ENCODE data around the gene PCNT. TPM values are rescaled to one million over a fixed set of nuclear protein-coding genes. Genes with fewer than 3 reads are reported as not detected.
"Not testable (repeated sequence)": the region's sequence is repeated elsewhere in the genome, so short reads cannot be mapped to it uniquely, and the experiment has no call there.

Gene PCNT
- total RNA-seq, 2 experiments from 2014 or later: 54.4 to 55.5 TPM

- Histone ChIP-seq H3K27ac (ENCODE audit: low read depth in 1 of 2, low read length in 2 of 2) (no peak overlapping the region), H3K4me1 (ENCODE audit: insufficient read depth, low read length) (no peaks in the 10 kb centered on the region), H3K4me3 (ENCODE audit: low read length) (no peak overlapping the region), H3K9me3 (ENCODE audit: control insufficient read depth in 1 of 2, insufficient read depth in 1 of 2, low read length in 2 of 2) (no peaks in the 10 kb centered on the region), H3K36me3 (ENCODE audit: insufficient read depth, low read length) (peaks cover 36% of the 10 kb centered on the region), H3K27me3 (ENCODE audit: control insufficient read depth in 1 of 2, insufficient read depth in 2 of 2, low read length in 2 of 2) (no peaks in the 10 kb centered on the region)
- peak in 1 of 14 experiments; percentile 3 for DNase-seq
- TF ChIP-seq, protein P1, sequence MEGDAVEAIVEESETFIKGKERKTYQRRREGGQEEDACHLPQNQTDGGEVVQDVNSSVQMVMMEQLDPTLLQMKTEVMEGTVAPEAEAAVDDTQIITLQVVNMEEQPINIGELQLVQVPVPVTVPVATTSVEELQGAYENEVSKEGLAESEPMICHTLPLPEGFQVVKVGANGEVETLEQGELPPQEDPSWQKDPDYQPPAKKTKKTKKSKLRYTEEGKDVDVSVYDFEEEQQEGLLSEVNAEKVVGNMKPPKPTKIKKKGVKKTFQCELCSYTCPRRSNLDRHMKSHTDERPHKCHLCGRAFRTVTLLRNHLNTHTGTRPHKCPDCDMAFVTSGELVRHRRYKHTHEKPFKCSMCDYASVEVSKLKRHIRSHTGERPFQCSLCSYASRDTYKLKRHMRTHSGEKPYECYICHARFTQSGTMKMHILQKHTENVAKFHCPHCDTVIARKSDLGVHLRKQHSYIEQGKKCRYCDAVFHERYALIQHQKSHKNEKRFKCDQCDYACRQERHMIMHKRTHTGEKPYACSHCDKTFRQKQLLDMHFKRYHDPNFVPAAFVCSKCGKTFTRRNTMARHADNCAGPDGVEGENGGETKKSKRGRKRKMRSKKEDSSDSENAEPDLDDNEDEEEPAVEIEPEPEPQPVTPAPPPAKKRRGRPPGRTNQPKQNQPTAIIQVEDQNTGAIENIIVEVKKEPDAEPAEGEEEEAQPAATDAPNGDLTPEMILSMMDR (IDR thresholded peaks at IDR 0.05): no peak
- Mint-ChIP-seq H3K27ac (no peak overlapping the region), H3K4me3 (no peak overlapping the region), H3K36me3 (ENCODE audit: low read depth) (peaks cover 53% of the 10 kb centered on the region), H3K4me1 (ENCODE audit: low read depth) (no peaks in the 10 kb centered on the region), H3K27me3 (no peaks in the 10 kb centered on the region), H3K9me3 (no peaks in the 10 kb centered on the region)
- intact Hi-C loops (cut with DNase I, micrococcal nuclease): no loop called here
- ChIA-PET CTCF (no interaction called here), POLR2A (interaction anchor here (1.1 kb wide), 1 partner anchor 10 kb away, joined by 3 read pairs; no protein-coding TSS in a partner anchor)
- no peak for ATAC-seq (ENCODE audit: poor library complexity)
These were observed 78.5 kb downstream of the PCNT start for GRCh38 chr21:46402421-46402820.

DNA sequence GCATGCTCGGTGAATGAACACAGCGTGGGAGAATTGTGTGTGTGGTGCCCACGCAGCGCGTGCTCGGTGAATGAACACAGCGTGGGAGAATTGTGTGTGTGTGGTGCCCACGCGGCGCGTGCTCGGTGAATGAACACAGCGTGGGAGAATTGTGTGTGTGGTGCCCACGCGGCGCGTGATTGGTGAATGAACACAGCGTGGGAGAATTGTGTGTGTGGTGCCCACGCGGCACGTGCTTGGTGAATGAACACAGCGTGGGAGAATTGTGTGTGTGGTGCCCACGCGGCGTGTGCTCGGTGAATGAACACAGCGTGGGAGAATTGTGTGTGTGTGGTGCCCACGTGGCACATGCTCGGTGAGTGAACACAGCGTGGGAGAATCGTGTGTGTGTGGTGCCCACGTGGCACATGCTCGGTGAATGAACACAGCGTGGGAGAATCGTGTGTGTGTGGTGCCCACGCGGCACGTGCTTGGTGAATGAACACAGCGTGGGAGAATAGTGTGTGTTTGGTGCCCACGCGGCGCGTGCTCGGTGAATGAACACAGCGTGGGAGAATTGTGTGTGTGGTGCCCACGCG lies 79.4 kb downstream of the PCNT start:
- POLR2A ChIA-PET; DNase-seq; H3K27ac Mint-ChIP-seq; H3K9me3 ChIP-seq (ENCODE audit: control insufficient read depth in 1 of 2, insufficient read depth in 1 of 2, low read length in 2 of 2); H3K4me1 Mint-ChIP-seq (ENCODE audit: low read depth); H3K4me3 ChIP-seq (ENCODE audit: low read length); H3K9me3 Mint-ChIP-seq; intact Hi-C loops (cut with DNase I, micrococcal nuclease); ATAC-seq (ENCODE audit: poor library complexity); CTCF ChIA-PET; H3K27me3 ChIP-seq (ENCODE audit: control insufficient read depth in 1 of 2, insufficient read depth in 2 of 2, low read length in 2 of 2); H3K27me3 Mint-ChIP-seq; H3K4me3 Mint-ChIP-seq; H3K4me1 ChIP-seq (ENCODE audit: insufficient read depth, low read length); H3K27ac ChIP-seq (ENCODE audit: low read depth in 1 of 2, low read length in 2 of 2): not testable (repeated sequence)
- peaks cover 28% of the 10 kb centered on the region for H3K36me3 ChIP-seq (ENCODE audit: insufficient read depth, low read length)
- H3K36me3 Mint-ChIP-seq (ENCODE audit: low read depth): peaks cover 55% of the 10 kb centered on the region

GRCh38 chr21:46404306-46404705 lies 80.3 kb downstream of the PCNT start:
- H3K9me3 ChIP-seq (ENCODE audit: control insufficient read depth in 1 of 2, insufficient read depth in 1 of 2, low read length in 2 of 2): no peaks in the 10 kb centered on the region
- H3K4me1 ChIP-seq (ENCODE audit: insufficient read depth, low read length): no peaks in the 10 kb centered on the region
- no peak overlapping the region for H3K4me3 ChIP-seq (ENCODE audit: low read length)
- Mint-ChIP-seq H3K9me3 (no peaks in the 10 kb centered on the region), H3K4me1 (ENCODE audit: low read depth) (no peaks in the 10 kb centered on the region), H3K4me3 (no peak overlapping the region), H3K27ac (no peak overlapping the region), H3K27me3 (no peaks in the 10 kb centered on the region), H3K36me3 (ENCODE audit: low read depth) (peaks cover 50% of the 10 kb centered on the region)
- no peak overlapping the region for H3K27ac ChIP-seq (ENCODE audit: low read depth in 1 of 2, low read length in 2 of 2)
- ChIA-PET CTCF (no interaction called here), POLR2A (no interaction called here)
- H3K27me3 ChIP-seq (ENCODE audit: control insufficient read depth in 1 of 2, insufficient read depth in 2 of 2, low read length in 2 of 2): no peaks in the 10 kb centered on the region
- TF ChIP-seq, protein P1 (IDR thresholded peaks at IDR 0.05): no peak
- ATAC-seq (ENCODE audit: poor library complexity) (no peak), DNase-seq (no peak)
- intact Hi-C loops (cut with DNase I, micrococcal nuclease): no loop called here
- peaks cover 21% of the 10 kb centered on the region for H3K36me3 ChIP-seq (ENCODE audit: insufficient read depth, low read length)

- intact Hi-C loops (cut with DNase I, micrococcal nuclease): no loop called here
- H3K4me3 ChIP-seq (ENCODE audit: low read length): no peak overlapping the region
- no peak overlapping the region for H3K27ac ChIP-seq (ENCODE audit: low read depth in 1 of 2, low read length in 2 of 2)
- no peaks in the 10 kb centered on the region for H3K4me1 ChIP-seq (ENCODE audit: insufficient read depth, low read length)
- TF ChIP-seq, protein P1 (IDR thresholded peaks at IDR 0.05): no peak
- ATAC-seq (ENCODE audit: poor library complexity) (no peak), DNase-seq (no peak)
- peak overlapping the region; percentile 10 for H3K27ac Mint-ChIP-seq
- peaks cover 31% of the 10 kb centered on the region for H3K36me3 ChIP-seq (ENCODE audit: insufficient read depth, low read length)
- ChIA-PET CTCF (no interaction called here), POLR2A (no interaction called here)
- no peaks in the 10 kb centered on the region for H3K4me1 Mint-ChIP-seq (ENCODE audit: low read depth)
- H3K27me3 Mint-ChIP-seq: no peaks in the 10 kb centered on the region
- H3K27me3 ChIP-seq (ENCODE audit: control insufficient read depth in 1 of 2, insufficient read depth in 2 of 2, low read length in 2 of 2): no peaks in the 10 kb centered on the region
- H3K36me3 Mint-ChIP-seq (ENCODE audit: low read depth): peaks cover 51% of the 10 kb centered on the region
- H3K9me3 Mint-ChIP-seq: no peaks in the 10 kb centered on the region
- H3K4me3 Mint-ChIP-seq: no peak overlapping the region
- no peaks in the 10 kb centered on the region for H3K9me3 ChIP-seq (ENCODE audit: control insufficient read depth in 1 of 2, insufficient read depth in 1 of 2, low read length in 2 of 2)
These were observed 82.0 kb downstream of the PCNT start for GRCh38 chr21:46406001-46406400.
